Stimulated activated CD4-positive, alpha-beta T cell treated with anti-CD3 and anti-CD28 coated beads, Interleukin-1b, Interleukin-23, amount 100 ng/mL, for 4 hours (primary cell): ENCODE measurements around the gene LDAH.
"Not testable (repeated sequence)": the region's sequence is repeated elsewhere in the genome, so short reads cannot be mapped to it uniquely, and the experiment has no call there.

Experiments used
- DNase-seq, 2 donors: peaks; one replicate each; pipeline ENCODE4 v3.0.0-alpha.2; 2020; ENCODE audit warnings: low read depth in 2 of 2

Gene LDAH

DNA sequence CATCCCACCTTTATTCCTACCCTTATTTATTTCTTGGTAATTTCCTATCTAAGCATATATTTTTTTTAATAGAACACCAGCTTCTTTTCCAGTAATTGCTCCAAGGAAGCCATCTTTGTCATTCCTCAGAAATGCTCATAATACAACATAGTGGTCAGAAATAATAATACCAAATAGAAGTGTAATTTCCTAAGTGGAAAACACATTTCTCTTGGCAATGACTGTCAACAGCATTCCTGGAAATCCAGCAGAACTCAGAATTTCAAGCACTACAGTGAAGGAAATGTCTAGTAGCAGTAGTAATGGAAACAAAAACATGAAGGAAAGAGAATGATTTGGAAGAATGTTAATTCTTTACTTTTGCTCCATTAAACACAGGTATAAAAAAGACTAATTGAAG lies 99.4 kb downstream of the LDAH start:
- DNase-seq, result no peak

DNA sequence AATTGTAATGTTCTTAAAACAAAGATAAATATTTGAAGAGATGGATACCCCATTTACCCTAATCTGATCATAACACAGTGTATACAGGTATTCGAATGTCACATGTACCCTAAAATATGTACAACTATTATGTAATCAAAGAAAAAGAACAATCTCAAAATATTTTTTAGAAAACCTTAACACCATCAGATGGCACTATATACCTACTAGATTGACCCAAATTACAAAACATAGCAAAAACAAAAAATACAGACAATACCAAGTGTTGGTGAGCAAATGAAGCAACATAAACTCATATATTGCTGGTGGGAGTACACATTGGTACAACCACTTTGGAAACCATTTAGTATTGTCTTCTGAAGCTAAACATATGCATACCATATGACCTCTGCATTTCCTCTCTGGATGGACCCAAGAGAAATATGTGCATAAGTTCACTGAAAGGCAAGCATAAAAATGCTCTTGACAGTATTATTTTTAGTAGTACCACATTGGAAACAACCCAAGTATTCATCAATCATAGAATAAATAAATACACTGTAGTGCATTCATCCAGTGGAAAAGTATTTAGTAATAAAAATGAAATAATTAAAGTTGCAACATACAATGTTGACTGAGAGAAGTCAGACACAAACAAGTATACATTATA lies 100.2 kb downstream of the LDAH start:
- no peak for DNase-seq

DNA sequence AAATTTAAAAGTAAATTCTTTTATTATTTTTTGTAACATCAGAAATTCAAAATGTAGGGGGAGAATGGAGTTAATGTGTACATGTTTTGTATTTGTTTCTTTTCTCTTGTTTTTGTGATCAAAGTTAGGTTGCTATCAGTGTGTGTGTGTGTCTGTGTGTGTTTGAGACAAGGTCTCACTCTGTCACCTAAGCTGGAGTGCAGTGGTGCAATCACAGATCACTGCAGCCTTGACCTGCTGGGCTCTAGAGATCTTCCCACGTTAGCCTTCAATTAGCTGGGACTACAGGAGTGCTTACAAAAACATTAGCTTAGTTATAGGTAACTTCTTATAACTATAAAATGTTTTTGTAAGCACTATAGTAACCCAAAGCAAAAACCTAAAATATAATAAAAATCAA lies 105.3 kb downstream of the LDAH start:
- DNase-seq, result no peak

DNA sequence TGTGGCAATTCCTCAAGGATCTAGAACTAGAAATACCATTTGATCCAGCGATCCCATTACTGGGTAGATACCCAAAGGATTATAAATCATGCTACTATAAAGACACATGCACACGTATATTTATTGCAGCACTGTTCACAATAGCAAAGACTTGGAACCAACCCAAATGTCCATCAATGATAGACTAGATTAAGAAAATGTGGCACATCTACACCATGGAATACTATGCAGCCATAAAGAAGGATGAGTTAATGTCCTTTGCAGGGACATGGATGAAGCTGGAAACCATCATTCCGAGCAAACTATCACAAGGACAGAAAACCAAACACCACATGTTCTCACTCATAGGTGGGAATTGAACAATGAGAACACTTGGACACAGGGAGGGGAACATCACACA lies 106.7 kb downstream of the LDAH start:
- not testable (repeated sequence) for DNase-seq

DNA sequence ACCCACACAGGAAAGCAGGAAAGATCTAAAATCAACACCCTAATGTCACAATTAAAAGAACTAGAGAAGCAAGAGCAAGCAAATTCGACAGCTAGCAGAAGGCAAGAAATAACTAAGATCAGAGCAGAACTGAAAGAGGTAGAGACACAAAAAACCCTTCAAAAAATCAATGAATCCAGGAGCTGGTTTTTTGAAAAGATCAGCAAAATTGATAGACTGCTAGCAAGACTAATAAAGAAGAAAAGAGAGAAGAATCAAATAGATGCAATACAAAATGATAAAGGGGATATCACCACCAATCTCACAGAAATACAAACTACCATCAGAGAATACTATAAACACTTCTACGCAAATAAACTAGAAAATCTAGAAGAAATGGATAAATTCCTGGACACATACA lies 108.5 kb downstream of the LDAH start:
- DNase-seq, result not testable (repeated sequence)

DNA sequence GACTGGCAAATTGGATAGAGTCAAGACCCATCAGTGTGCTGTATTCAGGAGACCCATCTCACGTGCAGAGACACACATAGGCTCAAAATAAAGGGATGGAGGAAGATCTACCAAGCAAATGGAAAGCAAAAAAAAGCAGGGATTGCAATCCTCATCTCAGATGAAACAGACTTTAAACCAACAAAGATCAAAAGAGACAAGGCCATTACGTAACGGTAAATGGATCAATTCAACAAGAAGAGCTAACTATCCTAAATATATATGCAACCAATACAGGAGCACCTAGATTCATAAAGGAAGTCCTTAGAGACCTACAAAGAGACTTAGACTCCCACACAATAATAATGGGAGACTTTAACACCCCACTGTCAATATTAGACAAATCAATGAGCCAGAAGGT lies 109.3 kb downstream of the LDAH start:
- DNase-seq, result not testable (repeated sequence)

DNA sequence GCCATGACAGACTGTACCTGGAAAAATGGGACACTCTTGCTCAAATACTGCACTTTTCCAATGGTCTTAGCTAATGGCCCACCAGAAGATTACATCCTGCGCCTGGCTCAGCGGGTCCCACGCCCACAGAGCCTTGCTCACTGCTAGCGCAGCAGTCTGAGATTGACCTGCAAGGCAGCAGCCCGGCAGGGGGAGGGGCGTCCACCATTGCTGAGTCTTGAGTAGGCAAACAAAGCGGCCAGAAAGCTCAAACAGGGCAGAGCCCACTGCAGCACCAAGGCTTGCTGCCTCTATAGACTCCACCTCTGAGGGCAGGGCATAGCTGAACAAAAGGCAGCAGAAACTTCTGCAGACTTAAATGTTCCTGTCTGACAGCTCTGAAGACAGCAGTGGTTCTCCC lies 111.3 kb downstream of the LDAH start:
- not testable (repeated sequence) for DNase-seq

DNA sequence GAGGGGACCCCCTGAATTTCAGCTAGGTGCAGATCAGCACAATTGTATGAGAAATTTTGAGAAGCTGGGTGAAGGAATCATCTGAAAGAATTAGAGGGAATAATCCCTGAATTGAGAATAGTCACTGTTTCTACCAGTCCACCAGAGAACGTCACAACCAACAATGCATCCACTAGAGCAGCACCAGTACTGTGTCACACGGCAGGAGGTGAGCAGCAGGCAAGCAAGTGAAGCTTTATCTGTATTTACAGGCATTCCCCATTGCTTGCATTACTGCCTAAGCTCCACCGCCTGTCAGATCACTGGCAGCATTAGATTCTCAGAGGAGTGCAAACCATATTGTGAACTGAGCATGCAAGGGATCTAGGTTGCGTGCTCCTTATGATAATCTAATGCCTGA lies 115.3 kb downstream of the LDAH start:
- DNase-seq, result no peak

DNA sequence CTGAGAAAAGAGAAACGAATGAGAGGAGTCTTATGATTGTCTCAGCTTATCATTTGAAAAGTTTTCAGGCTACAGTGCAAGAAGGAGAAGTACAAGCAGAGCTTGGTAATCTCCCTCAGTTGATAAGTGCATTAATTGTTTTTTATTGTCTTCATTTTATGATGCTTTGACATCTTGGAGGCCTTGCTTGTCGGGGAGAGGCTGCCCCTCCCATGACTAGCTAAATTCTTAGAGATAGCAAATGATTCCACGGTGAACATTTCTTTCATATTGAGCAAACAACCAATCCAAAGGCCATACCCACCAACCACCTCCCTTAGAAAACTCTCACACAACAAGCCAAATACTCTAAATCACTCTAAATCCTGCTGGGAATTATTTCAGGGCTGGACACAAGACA lies 116.1 kb downstream of the LDAH start:
- no peak for DNase-seq

DNA sequence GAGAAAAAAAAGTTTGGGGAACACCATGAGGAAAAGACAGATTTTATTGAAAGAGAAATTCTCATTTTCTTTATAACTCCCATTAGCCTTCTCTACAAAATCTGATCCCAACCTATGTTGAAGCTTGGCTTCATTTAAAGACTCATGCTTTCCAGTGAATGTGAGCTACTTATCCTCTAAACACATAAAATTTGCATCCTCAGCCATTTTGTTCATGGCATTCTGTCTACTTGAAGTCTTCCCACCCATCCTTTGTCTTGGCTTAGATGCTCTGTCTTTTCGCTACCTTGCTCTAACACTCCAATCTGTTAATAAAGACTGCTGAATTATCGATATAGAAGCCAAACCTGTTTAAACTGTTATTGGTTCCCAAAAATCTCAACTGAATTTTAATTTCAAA lies 116.7 kb downstream of the LDAH start:
- DNase-seq, result no peak

DNA sequence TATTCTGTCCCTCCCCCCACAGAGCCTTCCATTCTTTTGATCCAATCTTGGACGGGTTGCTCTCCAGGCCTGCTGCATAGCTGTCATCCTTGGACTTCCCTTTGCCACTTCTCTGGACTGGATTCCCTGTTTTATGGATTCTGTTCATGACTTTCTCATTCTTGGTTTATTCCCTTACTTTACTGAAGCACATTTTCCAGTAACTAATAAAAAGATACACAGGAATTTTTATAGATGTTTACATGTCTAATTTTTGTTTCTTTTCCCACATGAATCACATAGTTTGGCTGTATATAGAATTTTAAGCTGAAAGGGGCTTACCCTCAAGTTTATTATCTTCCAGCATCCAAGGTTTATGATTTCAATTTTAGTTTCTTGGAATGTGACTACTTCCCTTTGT lies 118.0 kb downstream of the LDAH start:
- no peak for DNase-seq

DNA sequence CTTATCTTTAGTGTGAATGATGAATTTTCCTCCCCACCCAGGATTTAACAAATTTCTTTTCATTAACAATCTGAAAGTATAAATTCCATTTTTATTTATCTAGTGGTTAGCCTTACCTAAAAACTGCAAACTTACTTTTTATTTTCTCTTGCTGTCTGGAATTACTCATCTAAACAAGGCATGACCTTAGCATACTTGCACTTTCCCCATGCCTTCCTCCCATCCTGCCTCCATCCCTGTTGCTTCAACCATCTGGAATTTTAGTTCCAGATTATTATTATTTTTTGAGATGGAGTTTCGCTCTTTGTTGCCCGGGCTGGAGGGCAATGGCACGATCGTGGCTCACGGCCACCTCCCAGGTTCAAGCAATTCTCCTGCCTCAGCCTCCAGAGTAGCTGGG lies 120.3 kb downstream of the LDAH start:
- DNase-seq, result no peak

DNA sequence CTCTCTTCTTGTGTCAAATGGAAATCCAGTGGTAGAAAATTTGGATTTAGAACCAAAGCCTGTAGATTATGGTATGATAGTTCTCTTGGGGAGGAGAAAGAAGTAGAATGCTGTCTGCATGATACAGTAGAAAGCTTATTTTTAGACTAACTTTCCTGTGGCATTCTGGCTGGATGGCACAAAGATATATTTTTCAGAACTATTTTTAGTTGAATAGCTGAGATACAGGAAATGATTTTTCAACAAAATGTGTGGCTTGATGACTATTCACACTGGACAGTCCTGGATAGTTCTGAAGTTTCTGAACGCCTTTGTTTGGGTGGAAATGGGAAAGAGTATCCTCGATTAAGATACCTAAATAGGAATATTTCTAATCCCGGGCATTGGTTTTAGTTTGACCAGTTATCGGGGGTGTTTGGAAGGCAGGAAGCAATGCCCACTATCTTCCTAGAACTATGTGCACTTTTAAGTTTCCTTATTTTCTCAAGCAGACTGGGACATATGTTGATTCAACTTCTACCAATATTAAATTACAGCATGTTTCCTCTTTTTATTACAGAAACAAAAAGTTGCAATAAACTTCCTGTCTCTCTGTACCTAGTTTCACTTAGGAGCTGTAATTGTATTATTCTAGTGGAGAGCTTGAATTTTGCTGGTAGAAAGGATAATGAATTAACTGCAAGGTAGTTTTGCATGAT lies 123.8 kb downstream of the LDAH start:
- DNase-seq, result no peak

DNA sequence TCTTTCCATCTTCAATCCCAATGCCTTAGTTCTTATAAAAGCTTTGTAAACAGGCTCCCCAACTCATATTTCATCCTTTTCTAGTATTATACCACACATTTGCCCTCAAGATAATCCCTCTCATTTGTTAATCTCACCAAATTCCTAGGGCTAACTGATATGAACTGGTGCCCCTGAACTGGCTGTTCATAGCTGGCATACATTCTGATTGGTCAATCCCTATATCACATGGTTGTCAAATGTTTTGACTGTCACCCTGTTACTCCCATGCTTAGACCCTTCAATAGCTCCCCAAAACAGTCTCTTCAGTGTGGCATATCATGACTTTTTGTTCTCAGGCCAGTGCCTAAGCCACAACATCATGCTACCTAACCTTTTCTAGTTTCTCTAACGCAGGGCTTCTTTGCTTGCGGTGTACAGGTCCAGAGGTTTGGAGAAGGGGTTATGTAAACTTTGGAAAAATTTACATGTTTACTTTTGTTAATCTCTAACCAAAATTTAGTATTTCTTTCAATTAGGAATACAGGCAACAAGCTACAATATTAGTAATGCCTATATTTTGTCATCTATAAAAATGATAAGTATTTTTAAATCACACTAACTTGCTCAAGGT lies 125.5 kb downstream of the LDAH start:
- no peak for DNase-seq

DNA sequence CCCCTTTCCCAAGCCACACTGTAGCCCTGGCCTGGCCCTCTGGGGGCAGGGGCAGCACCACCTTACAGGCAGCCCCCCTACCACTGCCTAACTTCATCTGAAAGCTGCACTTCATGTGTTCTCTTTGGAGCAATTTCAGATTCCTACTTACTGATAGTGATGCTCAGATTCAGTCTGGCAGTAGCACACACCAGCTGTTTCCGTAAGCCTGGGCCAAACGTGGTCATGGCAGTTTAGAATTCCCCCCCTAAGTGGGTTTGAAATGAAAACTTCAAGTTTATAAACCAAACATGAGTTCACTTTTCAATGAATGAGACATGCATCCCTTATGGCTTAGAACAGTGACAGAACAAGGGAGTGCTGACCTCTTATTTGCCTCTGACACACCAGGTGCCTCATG lies 126.5 kb downstream of the LDAH start:
- no peak for DNase-seq

DNA sequence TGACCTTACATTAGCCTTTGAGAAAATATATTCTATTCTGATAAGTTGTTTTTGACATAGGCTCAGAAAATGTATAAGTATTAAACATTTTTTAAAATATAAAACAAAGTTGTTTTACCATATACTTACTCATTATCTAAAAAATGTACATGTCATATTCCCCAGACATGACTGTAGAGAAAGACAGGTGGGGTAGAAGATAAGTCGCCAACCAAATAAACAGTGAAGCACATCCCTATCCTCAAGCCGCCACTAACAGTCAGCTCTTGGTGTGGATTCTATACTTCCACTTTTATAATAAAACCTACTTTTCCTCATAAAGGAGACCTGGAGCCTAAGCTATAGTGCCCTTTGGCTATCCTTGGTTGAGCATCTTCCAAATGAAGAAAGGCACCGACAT lies 129.6 kb downstream of the LDAH start:
- no peak for DNase-seq

DNA sequence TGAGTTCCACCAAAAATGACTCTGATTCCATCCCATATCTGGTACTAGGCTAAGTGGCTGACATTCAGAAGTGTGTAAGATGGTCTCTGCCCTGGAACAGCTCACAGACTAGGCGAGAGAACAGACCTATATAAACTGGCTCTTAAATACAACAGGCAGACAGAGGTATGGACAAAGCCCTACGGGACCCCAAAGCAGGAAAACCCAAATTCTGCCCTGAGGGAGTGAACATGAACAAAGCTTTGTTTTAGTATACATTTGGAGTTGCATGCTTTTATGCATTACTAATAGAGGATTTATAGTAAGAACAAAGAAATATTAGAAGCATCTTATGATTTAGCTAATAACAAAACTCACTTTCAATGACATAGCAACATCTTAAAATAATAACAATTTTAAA lies 130.8 kb downstream of the LDAH start:
- DNase-seq, result no peak

DNA sequence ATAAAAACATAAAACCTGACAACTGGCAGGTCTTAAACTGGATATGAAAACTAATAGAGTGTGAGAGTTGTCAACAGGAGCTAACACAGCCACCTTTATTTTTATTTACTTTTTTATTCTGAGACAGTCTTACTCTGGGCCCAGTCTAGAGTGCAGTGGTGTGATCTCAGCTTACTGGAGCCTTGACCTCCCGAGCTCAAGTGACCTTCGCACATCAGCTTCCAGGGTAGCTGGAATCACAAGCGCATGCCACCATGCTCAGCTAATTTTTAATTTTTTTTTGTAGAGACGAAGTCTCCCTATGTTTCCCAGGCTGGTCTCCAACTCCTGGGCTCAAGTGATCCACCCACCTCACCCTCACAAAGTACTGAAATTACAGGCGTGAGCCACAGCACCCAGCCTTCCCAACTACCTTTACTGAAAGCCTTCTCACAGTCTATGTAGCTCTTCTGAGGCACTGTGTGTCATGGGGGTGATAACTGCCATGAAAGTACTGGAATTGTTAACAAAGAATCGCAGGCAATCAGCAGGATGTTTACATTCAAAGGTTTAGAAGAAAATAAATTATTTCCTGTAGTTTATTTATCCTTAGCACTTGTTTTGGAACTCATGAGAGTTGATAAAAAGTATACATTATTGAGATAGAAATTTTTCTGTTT lies 131.7 kb downstream of the LDAH start:
- DNase-seq, result no peak

DNA sequence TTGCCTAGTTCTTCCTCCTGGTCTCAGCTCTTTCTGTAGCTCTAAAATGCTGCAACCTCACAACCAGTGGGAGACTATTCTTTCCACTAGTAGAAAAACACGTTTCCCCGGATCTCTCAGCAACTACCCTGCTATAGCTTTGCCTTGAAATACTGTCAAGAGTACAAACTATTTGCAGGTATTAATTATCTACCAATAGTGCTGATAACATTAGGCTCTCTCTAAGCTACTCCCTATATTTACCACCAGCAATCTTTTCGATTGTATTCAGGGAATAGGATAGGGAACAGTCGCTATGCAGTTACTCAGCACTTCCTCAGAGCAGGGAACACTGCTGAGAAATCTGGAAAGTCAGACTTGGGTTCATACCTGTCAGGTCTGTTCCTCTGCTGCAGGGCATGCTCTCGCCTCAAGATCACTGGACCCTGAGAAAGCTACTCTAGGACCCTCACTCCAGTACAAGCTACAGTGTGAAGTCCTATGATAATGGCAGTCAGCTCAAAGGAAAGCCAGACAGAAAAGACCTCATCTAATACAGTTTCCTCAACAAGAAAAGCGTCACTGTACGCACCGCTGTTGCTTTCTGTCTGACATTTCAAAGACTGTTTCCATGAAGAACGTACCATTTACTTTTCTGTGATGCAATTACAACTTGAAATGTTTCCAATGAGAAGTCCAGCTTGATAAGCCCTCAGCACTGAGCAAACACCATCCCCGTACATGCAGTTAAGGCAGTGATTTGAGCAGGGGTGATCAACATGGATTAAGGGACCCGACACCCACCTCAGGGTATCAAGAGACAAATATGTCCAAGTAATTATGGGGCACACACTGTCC lies 133.3 kb downstream of the LDAH start:
- DNase-seq, result no peak

DNA sequence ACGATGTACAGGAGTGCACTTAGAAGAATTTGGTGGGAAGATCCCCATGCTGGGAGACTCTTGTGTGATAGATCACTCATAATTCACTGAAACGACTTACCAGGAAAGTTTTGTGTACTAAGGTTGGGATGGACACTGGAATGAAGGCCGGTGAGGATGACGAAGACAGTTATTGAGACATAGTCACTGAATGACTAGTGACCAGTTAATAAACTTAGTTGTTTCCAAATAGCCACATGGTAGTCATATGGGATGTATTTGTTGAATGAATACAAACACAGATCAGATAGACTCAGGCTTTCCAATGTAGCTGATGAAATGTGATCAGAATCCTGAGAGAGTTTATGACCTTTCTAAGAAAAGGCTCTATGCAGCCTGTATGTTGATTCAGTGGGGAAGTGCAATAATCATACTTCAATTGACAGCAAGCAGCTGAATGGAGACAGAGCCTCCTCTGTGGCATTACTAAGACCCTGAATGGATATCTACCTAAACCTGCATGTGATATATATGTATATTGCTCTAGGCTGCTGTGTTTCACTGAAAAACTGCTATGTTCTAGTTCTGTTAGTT lies 135.6 kb downstream of the LDAH start:
- no peak for DNase-seq

DNA sequence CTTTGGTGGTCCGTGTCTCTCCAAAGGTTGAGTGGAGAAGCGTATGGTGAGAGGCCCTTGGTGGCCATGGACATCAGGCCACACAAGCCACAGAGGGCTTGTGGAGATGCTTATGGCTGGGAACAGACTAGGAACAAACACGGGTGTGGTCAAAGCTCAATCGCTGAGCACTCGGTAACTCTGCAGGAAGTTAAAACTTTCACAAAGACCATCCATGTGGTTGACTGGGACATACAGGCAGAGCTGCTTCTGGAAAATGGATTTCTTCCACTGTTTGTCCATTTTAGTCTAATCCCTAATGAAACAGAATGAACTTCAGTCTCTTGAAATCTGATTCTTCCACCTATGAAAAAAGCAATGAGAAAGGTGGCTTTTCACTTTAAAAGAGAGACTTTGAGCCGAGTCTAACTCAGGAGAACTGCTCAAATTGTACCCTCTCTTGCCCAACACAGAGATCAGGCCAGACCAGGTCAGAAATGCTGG lies 138.3 kb downstream of the LDAH start:
- no peak for DNase-seq
